Stimulated activated CD8-positive, alpha-beta memory T cell treated with anti-CD3 and anti-CD28 coated beads, Interleukin-2, amount 100 ng/mL, for 1 hour (primary cell): ENCODE data around the gene TBC1D9B.
A peak's percentile ranks its signal among the peaks of the same experiment; 100 is the strongest.

Experiments used
- DNase-seq, 2 donors: peaks; one replicate each; pipeline ENCODE4 v3.0.0-alpha.2; 2020; ENCODE audit warnings: low read depth in 2 of 2

TBC1D9B gene

DNA sequence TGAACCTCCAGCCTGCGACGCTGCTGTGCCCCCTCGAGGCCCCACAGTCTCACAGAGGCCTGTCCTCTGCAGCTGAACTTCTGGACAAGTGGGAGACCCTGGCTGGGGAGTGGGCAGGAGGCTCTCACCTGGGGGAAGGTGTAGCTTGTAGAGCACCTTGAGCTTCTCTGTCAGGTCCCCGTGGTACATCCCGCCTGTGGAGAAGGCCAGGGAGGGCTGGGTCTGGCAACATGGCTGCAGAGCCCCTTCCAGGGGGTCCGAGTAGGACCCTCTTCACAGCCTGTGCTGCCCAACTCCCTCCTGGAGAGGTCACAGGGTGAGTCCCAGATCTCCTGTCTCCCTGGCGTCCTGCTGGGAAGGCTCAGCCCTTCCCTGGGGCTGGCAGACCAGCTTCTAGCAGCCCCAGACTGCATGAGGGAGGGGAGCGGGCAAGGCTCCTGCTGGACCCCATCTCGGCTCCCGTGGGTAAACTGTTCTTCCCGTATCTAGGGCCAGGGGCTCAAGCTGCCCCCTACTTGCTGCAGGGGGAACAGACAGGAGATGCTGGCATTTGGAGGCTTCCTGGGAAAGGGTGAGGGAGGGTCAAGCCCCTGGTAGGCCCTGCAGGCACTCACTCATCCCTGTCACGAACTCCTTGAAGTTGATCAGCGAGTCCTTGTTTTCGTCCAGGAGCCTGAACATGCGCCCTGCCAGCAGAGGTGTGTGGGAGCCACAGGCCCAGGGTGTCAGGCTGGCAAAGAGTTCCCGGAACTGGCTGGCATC, 37.9 kb downstream of the TBC1D9B start:
- DNase-seq: no peak

DNA sequence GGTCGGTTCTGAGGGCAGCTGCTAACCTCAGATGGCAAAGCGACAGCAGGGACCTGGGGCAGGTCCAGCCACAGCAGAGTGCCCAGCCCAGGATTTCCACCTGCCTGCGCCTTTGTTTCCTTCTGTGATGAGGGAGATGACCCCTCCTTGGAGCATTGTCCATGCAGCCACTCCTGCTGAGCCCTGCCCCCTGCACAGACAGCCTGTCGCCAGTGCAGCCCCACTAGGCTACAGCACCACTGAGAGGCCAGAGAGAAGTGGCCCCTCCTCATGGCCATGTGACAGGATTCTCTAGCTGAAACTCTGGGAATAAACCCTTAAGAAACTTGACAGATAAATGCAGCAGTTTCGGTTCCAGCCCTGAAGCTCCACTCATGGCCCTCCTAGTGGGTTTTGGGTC, 38.6 kb downstream of the TBC1D9B start:
- DNase-seq: no peak

DNA sequence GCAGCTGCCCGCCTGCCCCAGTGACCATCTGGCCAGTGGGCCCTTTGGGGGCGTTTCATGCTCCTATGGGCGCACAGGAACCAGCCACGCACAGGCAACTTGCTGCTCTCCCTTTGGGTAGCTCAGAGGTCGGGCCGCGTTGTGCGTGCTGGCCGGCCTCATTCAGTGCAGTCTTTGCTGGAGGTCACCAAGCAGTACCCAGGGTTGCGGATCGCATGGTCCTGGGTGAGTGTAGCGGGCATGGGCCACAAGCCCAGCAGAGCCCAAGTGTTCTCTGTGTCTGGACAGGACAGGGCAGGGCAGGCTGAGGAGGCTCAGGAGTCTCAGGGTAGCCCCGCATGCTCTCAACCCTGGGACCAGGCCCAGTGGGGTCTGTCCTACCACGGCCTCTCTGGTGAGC, 39.2 kb downstream of the TBC1D9B start:
- DNase-seq: no peak

DNA sequence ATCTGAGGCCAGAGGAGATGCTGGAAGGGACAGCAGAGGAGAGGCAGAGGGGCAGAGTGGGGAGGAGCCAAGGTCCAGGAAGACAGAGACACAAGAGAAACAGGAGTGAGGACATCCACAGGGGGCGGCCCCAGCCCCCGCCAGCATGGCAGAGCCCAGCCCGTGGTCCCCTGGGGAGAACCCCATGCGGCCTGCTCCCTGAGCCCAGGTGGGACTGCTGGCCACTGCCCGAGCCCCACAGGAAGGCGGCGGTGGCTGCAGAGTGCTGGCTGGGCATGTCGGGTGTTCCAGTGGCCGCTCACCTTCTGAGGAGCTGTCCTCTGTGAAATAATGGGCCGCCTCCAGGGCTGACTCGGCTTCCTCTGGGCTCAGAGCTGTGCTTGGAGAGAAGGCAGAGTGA, 40.2 kb downstream of the TBC1D9B start:
- no peak for DNase-seq

DNA sequence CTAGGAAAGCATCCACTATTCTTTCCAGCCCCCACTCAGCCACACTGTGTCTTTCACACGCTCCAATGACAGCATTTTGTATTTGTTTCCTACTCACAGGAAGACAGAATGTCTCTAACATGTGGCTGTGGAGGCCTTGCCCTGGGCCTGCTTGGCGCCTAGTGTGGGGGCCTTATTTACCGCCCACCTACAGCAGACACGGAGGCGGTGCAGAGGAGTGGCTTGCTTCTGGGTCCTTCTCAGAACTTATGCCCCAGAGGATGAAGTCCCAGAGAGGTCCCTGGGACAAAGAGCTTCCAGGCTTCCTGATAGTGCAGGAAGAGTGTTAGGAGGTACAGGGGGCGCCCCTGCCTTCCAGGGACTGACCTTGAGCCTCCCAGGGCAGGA, 40.6 kb downstream of the TBC1D9B start:
- no peak for DNase-seq

DNA sequence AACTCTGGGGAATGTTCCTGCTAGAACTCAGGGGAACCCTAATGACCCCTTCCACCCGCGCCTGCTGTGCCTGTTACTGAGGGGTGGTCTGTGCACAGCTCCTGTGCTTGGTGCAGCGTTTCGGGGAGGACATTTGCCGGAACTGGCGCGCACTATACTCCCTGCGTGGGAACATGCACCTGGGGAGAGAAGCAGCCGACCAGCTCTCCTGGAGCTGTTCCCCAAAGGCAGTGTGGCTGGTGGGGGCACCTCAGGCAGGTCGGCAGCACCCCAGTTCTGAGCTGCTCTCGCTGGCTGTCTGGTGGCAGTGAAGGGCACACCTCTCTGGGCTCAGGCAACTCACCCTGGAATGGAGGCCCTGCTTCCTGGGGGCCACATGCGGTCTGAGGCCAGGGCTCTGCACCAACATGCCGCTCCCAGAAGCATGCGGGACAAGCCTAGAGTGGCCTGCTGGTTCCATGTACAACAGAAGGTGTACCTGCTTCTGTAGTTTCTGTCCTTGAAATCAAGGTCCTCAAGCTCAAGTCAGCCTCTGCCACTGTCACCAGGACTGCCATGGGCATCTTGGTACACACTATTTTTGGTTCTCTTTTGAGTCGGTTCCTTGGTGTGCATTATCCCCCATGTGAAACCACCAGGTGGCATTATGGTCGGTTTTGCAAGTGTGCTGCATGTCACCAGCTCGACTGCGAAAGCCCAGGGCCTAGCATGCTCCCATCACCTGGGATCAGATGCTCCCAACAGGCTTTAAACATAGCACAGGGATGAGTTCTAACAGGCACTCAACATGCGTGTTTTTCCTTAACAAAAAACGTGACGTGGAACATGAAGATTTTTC, 41.2 kb downstream of the TBC1D9B start:
- DNase-seq: no peak

DNA sequence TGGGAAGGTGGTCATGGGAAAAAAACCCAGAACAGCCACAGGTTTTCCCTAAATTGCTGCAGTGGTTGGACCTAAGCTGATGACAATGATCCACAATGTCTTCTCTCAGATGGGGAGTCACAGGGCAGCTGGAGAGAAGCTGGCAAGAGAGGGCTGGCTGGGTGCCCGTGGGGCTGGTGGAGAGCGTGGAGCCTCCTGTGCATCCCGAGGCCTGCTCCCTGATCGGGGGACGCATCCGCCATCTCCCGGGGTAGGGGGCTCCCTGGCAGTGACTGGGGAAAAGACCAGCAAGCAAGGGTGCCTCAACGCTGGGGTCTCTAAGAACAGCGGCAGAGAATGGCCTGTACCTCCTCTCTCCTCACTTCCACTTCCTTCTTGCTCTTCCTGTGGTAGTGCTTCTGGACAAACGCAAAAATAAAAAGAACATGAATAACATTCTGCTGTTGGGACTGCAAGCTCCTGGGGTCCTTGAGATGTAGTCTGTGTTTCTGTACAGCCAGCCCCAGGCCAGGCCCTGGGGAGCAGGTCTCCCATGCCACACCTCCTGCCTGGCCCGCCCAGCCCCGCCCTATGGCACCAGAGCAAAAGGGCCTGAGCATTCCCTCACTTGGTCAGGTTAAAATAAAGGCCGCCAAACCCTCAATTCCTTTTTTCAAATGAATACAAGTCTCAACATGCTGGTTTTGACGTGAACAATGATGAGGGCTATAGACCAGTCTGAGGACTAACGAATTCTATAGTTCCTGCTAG, 42.0 kb downstream of the TBC1D9B start:
- no peak for DNase-seq

DNA sequence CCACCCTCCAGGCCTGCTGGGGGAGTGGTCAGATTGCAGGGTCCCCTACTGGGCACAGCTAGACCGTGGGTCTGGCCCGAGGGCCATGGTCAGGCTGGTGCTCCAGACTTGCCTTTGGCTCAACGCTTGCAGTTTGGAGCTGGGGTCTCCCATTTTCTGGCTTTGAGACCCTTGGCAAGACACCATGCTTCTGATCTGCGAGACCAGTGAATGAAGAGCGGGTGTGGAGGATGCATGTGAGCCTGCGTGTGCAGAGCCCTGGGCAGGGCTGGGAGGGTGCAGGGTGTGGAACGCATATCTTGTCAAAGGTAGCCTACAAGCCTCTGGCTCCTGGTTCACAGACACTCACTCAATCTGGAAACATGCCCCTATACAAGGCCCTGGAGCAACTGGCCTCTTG, 43.0 kb downstream of the TBC1D9B start:
- DNase-seq: no peak

DNA sequence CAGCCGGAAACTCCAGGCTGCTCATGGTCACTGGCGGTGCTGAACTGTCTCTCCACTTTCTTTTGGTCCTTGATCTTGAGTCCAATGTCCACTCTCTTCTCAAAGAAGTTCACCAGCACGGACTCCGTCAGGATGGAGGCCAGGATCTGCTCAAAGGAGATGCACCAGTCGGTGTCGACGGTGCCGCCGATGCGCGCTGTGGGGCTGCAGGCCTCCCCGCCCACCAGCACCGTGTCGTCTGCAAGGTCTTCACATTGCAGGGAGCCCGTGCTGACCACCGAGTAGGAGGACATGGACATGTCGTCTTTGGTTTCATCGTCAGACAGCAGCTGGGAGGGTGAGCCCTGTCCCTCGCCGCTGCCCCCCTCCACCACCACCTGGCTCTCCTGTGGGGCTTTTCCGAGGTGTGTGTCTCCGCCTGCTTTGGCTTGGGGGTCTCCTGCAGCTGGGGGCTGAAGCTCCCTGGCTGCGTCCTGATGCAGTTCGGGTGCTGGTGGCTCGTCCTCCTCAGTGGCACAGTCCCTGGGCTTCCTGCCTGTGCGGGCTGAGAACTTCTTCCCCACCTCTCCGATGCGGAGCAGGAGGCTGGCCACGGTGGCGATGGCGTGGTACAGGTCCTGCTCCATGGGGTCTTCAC, 44.1 kb downstream of the TBC1D9B start:
- no peak for DNase-seq

DNA sequence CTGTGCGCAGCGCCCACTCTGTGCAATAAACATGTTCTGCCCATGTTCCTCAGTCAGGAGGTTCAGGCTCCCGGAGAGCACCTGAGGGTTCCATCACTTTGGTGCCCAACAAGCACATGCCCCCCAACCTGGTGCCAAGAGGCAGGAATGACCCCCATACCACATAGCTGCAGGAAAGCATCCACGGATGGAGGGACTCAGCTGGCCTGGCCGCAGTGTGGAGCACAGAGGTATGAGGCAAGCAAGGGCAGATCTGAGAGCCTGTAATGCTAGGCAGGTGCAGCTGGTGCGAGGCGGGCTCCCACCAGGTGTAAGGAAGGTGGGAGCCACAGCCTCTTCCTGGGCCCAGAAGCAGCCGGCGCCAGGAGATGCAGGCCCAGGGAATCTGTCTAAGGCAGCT, 44.8 kb downstream of the TBC1D9B start:
- no peak for DNase-seq

DNA sequence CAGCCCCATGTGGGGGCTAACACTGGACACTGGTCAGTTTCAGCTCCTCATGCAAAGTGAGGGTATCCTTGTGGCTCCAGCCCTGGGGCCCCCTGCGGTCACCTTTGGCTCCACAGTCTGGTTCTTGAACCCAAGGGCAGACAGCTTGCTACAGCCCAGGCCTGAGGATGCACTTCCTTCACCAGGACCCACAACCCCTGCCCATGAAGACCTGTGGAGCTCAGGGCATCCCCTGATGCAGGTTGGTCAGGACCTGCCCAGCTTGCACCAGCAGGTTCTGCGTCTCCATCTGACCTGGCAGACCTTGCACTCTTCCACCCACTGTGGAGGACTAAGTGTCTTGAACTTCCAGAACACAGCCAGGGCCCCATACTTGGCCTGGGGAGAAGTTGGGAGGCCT, 45.4 kb downstream of the TBC1D9B start:
- no peak for DNase-seq

DNA sequence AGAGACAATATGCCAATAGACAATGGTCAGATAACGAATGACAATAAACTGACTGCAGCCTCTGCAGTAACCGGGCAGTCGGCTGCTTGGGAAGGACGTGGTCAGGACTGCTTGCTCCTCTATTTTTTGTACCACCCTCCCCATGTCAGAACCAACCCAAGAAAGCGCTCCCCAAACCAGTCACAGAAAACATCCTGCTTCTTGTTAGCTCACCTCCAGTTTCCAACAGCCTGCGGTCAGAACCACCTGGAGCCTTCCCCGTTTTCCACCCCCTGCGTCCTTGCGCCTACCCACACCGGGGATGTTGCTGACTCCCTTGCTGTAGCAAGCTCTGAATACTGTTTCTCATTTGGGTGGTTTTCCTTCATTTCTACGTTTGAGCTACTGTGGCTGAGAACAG, 47.4 kb downstream of the TBC1D9B start:
- DNase-seq: no peak

DNA sequence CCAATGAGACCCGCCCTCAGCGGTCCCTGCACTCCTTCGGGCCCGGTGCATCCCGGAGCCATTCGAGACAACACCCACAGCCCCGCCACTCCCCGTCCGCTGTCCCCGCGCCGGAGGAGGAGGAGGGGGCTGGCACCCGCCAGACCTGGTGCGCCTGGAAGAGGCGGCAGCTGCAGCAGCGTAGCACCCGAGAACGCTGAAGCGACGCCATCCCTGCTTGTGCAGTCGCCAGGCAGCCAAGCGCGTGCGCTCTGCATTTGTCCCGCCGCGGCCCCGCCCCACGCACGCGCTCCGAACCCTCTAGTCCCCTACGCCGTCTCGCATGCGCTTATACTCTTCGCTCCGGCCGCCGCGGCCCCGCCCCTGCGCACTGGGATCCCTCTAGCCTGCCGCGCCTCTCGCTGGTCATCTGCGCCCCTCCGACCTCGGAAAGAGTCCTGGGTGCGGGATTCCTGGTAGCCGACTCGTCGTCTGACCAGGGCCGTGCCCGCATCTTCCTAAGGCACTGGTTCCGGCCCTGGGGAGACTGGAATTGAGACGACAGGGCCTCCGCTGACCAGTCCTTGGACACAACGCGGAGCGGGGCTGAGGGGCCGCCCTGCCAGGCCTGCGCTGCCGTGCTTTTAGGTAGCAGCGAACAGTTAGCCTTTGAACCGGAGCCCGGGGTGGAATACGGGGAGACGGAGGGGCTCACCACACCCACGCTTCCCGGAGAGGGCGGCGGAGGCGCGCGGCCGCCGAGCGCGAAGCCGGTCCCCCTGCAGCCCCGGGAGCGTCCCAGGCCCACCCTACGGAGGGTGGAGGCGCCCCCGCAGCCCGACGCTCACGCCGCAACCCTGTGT, 48.9 kb downstream of the TBC1D9B start, which contains the start of gene MRNIP:
MRNIP (minus strand) TSS at position 232 of the 842 bp plus-strand sequence; CDS start at position 211, 21 bp downstream.
- peak; percentile 77 to 84 for DNase-seq

DNA sequence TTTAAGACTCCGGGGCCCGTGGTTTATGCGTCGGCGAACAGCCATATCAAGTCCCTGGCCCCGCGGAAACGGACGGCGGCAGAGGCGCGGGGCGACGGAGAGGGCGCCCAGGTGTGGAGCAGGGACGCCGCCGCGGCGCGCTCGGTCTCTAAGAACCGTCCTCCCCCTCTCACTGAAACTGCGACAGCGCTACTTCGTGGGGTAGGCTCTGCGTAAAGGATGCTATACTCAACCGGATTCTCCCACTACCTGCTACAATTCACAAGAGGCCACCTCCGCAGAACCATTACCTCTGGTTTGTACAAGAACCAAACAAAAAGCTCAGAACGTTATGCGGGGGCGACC, 49.5 kb downstream of the TBC1D9B start:
- peak in 1 of 2 donors; percentile 31 for DNase-seq

DNA sequence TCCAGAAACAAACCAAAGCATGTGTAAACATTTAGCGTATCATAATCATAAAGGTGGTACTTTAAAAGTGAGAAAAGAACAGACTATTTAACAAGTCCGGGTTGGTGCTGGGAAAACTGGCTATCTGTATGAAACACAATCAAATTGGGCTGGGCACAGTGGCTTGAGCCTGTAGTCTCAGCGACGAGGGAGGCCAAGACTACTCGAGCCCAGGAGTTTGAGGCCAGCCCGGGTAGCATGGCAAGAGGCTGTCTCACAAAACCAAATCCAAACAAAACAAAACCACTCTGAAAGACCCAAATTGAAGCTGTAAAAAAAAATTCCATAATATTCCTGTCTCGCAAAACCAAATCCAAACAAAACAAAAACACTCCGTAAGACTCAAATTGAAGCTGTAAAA, 53.3 kb downstream of the TBC1D9B start:
- DNase-seq: no peak

DNA sequence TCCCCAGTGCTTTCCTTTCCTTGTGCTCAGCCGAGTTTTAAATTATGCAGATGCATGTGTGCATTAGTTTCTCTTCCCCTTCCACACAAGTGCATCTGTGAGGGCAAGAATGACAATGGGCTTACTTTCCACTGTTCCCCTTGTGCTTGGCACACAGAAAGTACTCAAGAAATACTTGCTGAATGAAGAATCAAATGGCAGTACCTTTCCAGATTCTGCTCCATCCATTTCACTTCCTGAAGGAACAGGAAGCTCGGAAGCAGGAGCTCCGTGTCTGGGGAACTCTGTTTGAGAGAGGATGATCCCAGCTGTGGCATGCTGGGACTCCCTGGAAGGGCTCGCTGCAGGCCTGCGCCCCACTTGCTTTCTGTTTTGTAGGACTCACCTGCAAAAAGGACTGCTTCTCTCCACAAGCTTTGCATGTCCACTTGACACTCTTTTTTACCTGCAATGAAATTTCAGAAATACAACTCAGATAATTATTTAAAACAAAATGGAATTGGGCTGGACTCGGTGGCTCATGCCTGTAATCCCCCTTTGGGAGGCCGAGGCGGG, 54.6 kb downstream of the TBC1D9B start:
- no peak for DNase-seq

DNA sequence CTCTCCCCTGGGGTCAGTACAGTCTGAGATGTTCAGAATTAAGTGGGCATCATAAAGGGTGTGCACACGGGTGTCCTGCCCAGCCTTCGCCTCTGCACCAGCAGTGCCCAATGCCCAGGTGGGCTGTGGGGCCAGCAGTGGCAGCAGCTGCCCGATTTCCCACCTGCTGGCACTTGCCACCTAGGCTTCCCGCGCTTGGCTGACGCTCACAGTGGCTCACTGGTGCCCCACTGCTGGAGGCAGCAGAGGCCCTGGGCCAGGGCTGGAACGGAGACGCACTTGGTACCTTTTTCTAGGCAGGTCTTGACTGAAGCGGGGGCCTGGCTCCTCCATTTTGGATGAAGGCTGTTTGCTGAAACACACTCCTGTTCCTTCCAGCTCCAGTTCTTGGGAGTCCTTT, 66.1 kb downstream of the TBC1D9B start:
- DNase-seq: no peak

DNA sequence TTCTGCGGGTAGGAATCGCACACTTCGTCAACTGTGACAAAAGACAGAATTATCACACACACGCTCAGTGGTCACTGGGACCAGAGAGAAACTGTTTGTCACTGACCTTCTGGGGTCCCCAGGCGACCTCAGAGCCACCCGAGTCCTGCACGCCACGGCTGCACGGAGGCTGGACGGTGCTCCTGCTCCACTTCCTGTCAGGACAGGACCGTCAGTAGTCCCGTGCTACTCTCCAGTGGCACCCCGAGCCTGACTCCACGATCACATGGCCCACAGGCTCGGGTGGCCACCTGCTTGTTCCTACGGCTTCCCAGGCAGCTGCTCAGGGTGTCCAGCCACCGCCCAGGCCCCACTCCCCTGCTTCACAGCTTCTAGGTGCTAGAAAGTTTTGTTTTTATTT, 66.9 kb downstream of the TBC1D9B start:
- DNase-seq: no peak

DNA sequence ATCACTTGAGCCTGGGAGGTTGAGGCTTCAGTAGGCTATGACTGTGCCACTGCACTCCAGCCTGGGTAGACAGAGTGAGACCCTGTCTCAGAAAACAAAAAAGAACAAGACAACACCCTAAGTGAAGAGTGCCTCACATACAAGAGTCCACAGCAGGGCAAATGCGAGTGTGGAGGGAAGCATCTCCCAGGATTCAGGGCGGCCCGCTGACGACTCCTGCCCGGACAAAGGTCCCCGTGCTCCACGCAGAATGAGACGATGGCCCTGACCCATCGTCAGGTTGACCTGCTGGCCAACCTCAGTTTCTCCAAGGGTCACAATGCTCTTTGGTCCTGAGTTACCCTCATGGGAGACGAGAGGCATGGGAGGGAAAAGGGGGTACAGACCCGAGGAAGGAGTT, 67.4 kb downstream of the TBC1D9B start:
- DNase-seq: no peak

DNA sequence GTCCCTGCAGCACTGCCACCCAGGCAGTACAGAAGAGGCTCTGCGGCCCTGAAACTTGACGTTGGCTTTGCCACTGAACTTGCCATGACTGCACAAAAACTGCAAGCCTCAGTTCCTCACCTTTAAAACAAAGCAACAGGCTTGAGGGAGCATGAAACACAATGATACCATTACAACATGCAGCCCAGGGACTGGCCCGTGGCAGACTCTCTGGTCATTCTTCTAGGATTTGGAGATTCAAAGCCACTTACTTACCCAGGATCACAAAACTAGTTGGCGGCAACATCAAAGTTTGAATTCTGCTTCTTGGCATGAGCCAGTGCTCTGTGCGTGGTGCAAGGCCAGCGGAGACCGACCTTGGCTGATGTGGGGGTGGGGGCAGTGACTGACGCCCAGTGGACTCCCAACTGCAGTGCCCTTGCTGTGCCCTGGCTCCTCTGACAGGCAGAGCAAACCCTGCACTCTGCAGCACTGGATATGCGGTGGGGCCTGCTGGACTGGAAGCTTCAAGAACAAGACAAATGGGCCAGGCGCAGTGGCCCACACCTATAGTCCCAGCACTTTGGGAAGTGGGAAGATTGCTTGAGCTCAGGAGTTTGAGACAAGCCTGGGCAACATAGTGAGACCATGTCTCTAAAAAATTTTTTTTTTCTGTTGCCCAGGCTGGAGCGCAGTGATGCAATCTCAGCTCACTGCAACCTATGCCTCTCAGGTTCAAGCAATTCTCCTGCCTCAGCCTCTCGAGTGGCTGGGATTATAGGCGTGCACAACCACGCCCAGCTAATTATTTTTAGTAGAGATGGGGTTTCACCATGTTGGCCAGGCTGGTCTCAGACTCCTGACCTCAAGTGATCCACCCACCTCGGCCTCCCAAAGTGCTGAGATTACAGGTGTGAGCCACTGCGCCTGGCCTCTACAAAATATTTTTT, 68.1 kb downstream of the TBC1D9B start:
- no peak for DNase-seq
